HPDE6-E6E7 (cell line): ENCODE measurements around the gene RNU6-9.
"Not testable (repeated sequence)": the region's sequence is repeated elsewhere in the genome, so short reads cannot be mapped to it uniquely, and the experiment has no call there.

ENCODE experiments used
- DNase-seq: peaks from one replicate; pipeline ENCODE4 v3.0.0; 2011; ENCODE audit warnings: missing footprints; ENCODE audit errors: extremely low spot score

Gene RNU6-9

GRCh38 chr19:877992-878660, 15.2 kb upstream of the RNU6-9 start:
- not testable (repeated sequence) for DNase-seq

DNA sequence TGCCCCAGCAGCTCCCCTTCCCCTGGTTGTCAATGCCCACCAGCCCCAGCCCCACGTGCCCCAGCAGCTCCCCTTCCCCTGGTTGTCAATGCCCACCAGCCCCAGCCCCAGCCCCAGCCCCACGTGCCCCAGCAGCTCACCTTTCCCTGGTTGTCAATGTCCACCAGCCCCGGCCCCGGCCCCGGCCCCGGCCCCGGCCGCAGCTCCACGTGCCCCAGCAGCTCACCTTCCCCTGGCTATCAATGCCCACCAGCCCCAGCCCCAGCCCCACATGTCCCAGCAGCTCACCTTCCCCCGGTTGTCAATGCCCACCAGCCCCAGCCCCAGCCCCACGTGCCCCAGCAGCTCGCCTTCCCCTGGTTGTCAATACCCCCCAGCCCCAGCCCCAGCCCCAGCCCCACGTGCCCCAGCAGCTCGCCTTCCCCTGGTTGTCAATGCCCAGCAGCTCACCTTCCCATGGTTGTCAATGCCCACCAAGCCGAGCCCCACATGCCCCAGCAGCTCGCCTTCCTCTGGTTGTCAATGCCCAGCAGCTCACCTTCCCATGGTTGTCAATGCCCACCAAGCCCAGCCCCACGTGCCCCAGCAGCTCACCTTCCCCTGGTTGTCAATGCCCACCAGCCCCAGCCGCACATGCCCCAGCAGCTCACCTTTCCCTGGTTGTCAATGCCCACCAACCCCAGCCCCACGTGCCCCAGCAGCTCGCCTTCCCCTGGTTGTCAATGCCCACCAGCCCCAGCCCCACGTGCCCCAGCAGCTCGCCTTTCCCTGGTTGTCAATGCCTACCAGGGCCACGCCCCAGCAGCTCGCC, 14.3 kb upstream of the RNU6-9 start:
- DNase-seq = not testable (repeated sequence)

- DNase-seq = no peak
Observed at GRCh38 chr19:879711-880438, 13.4 kb upstream of the RNU6-9 start.

DNA sequence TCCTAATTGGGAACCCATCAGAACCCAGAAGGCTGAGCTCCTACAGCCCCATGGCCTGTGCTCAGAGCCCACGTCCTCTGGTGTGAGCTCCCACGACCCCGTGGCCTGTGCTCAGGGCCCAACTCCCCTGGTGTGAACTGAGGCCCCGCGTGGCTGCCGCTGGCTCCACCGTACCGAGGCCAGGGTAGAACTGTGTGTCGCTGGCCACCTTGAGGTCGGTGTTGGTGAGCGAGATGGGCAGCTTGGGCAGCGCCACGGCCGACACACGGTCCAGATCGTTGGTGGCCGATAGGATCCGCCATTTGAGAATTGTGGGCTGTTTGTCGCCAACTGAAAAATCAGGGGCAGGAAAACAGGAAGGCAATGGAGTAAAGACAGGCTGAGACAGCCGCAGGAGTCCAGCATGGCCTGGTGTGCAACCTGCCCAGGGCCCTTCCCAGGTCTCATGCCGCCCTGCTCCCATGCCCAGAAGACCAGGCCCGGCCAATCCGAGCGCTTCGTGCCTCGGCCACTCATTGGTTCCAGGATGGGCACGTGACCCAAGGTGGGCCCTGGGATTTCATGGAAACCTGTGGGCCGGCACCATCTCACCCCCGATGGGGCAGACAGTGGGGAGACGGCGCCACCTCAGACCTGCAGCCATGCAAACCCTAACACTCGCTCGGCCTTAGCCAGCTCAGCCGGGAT, 11.8 kb upstream of the RNU6-9 start:
- DNase-seq = no peak

GRCh38 chr19:882871-883497, 10.3 kb upstream of the RNU6-9 start:
- DNase-seq = no peak

DNA sequence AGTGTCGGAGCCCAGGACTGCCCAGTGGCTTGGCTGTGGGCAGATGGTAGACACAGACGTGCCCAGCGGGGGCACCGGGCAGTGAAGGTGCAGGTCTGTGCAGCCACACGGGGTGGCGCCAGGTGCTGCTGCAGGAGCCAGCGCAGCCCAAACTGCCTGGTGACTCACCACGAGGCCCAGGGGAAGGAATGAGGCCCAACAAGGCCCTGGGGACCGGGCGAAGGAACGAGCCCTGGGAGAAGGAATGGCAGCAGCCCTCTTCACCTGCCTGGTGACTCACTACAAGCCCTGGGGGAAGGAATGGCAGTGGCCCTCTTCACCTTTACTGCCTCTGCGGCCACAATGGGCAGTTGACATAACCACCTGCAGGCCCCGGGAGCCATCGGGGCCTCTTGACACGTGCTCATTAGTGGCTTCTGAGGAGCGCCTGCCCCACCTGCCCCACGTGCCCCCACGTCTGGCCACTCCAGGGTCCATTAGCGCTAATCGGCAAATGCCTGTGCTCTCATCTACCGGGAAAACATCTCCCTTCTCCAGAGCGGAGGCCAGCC, 9.5 kb upstream of the RNU6-9 start:
- peak; percentile 94 for DNase-seq

DNA sequence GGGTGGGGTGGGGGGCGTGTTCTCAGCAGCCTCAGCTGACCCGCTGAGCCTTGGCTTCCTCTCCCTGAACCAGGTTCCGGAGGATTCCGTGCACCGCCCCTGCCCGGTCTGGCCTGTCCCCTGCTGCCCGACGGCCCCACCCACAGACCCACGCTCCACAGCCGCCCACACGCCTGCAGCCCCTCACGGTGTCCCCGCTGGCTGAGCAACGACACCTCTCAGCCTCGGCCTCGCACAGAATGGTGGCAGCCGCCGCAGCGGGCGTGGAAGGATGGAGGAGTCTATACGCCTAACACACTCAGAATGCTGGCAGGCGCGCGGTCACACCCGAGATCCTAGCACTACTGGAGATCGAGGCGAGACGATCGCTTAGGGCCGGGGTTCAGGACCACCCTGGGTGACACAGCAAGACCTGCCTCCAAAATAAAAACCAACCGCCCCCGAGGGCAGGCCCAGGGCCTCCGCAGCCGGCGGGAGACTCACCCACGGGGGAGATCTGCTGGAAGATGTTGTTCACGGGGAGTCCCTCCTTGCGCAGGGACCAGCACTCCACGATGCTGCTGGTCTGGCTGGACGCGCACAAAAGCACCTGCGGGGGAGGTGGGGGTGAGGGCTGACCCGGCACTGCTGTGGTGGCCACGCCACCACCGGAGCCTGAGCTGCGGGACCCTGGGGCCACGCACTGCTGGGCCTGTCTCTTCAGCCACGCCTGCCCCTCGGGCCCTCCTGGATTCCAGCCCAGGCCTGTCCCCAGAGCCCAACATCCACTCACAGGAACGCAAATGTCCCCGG, 8.7 kb upstream of the RNU6-9 start:
- DNase-seq = no peak

DNA sequence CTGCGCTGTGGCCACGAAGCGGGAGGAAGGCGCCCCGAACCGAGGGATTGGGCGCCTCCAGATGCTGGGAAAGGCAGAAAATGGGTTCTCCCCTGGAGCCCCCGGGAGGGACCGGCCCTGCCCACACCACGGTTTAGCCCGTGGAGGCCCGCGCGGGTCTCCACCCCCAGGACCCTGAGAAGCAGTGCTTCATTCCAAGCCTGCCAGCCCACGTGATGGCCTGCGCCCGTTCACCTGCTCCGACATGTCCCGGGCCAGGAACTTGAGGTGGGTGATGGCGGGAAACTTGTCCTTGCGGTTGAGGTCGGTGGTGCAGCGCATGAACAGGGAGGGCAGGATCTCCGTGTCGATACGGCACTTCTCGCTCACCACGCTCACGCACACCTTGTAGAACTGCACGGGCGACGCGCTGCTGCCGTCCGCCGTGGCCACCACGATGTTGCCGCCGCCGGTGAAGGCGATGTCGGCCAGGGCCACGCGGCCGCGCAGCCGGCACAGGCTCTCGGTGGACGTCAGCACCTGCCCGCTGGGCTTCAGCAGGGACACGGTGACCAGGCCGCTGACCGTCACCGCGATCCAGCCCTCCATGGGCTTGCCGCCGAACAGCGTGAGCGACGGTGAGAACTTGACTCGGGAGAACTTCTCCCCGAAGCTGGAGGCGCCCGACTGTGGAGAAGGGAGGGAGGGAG, 7.6 kb upstream of the RNU6-9 start:
- DNase-seq = no peak

GRCh38 chr19:887072-887471, 6.2 kb upstream of the RNU6-9 start:
- no peak for DNase-seq

DNA sequence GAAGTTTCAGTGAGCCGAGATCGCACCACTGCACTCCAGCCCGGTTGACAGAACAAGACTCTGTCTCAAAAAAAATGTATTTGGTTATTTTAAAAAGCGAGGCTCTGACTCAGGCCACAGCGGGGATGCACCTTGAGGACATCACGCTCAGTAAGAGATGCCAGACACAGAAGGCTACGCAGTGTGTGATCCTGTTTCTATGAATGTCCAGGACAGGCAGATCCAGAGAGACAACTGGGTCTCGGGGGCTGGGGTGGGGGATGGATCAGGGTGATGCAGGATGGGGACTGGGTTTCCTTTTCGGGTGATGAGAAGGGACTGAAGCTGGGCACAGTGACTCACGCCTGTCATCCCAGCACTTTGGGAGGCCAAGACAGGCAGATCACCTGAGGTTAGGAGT, 5.7 kb upstream of the RNU6-9 start:
- no peak for DNase-seq

GRCh38 chr19:888581-889385, 4.5 kb upstream of the RNU6-9 start:
- DNase-seq = no peak

GRCh38 chr19:889662-890295, 3.5 kb upstream of the RNU6-9 start:
- DNase-seq = no peak

GRCh38 chr19:890831-891230, 2.5 kb upstream of the RNU6-9 start:
- no peak for DNase-seq

GRCh38 chr19:891421-892200, 1.7 kb upstream of the RNU6-9 start:
- not testable (repeated sequence) for DNase-seq

DNA sequence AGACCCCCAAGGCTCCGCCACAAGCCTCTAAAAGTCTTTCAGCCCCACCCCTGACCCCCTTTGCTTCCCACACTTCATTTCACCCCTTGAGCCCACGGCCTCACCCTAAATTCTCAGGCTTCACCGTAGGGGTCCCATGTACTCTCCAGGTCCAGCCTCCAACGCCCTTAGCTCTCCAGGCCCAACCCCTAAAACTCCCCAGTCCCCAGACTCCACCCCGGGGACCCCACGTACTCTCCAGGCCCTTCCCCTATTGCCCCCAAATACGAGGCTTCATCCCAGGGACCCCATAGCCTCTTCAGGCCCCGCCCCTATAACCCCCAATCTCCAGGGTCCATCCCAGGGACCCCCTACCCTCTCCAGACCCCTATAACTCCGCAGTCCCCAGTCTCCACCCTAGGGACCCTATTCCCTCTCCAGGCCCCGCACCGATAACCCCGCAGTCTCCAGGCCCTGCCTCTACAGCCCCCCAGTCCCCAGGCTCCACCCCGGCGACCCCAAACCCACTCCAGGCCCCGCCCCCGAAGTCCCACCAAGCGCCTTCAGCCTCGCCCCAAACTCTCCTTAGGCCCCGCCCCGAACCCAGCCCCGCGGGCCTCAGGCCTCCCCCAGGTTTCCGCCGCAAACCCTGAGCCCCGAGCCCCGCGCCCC, 916 bp upstream of the RNU6-9 start:
- no peak for DNase-seq

GRCh38 chr19:896434-896833, 3.1 kb downstream of the RNU6-9 start:
- no peak for DNase-seq

DNA sequence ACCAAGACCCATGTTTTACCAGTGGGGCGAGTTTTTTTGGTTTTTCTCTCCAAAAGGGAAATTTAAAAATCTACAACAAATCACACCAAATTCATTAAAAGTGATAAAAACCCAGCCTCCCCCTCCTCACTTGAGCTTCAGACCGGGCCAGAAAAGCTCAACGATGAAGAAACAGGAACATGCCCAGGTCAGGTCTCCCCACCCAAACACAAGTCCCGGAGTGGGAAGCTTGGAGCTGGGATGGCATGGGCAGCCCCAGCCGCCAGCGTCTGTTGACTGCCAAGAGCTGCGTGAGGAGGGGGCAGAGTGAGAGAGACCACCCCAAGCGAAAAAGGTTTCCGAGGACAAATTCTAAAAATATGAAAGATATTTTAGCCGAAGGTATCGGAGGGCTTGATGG, 3.7 kb downstream of the RNU6-9 start:
- DNase-seq = no peak
